IgD-negative memory B cell (primary cell): ENCODE data around the gene TRIM36. TPM values are rescaled to one million over a fixed set of nuclear protein-coding genes. Genes with fewer than 3 reads are reported as not detected.
A peak's percentile ranks its signal among the peaks of the same experiment; 100 is the strongest.

Experiments used
- H3K27ac Mint-ChIP-seq, 3 donors: one replicate each; pipeline ENCODE4 v1.8.0; 2020 to 2022; ENCODE audit warnings: mild to moderate bottlenecking in 3 of 3, mixed read lengths in 3 of 3, moderate library complexity in 1 of 3
- H3K27me3 Mint-ChIP-seq: one replicate; pipeline ENCODE4 v1.8.0; 2021; ENCODE audit warnings: mixed read lengths
- H3K36me3 Mint-ChIP-seq: one replicate; pipeline ENCODE4 v1.8.0; 2020; ENCODE audit warnings: mild to moderate bottlenecking, mixed read lengths
- H3K4me1 Mint-ChIP-seq, 3 donors: one replicate each; pipeline ENCODE4 v1.8.0; 2020 to 2022; ENCODE audit warnings: mixed read lengths in 3 of 3, mild to moderate bottlenecking in 1 of 3
- H3K4me3 Mint-ChIP-seq, 4 donors: one replicate each; pipeline ENCODE4 v1.8.0; 2020 to 2022; ENCODE audit warnings: mild to moderate bottlenecking in 4 of 4, mixed read lengths in 4 of 4, moderate library complexity in 3 of 4
- H3K9me3 Mint-ChIP-seq, 3 donors: one replicate each; pipeline ENCODE4 v1.8.0; 2020 to 2021; ENCODE audit warnings: mixed read lengths in 3 of 3, mild to moderate bottlenecking in 1 of 3
- polyA plus RNA-seq: library from polyadenylated mRNA; unstranded; fragments of 300-500 nt; fragmentation: Illumina TruSeq; gene quantifications from one replicate; pipeline ENCODE4 v1.2.3, GENCODE V29; 2021

TRIM36 gene
- polyA plus RNA-seq, 1 donor from 2014 or later, result not detected

- Mint-ChIP-seq H3K4me1 (peaks cover 2 to 19% (median 6%) of the 10 kb centered on the region in 3 donors), H3K36me3 (peaks cover 2% of the 10 kb centered on the region), H3K4me3 (peak overlapping the region; percentile 79 to 95 (median 85)), H3K27ac (peak overlapping the region in 1 of 3 donors; percentile 62), H3K27me3 (peaks cover 44% of the 10 kb centered on the region), H3K9me3 (peaks cover 2 to 3% (median 2%) of the 10 kb centered on the region in 3 donors)
Observed at GRCh38 chr5:115179394-115180164, 9.9 kb upstream of the TRIM36 start.

DNA sequence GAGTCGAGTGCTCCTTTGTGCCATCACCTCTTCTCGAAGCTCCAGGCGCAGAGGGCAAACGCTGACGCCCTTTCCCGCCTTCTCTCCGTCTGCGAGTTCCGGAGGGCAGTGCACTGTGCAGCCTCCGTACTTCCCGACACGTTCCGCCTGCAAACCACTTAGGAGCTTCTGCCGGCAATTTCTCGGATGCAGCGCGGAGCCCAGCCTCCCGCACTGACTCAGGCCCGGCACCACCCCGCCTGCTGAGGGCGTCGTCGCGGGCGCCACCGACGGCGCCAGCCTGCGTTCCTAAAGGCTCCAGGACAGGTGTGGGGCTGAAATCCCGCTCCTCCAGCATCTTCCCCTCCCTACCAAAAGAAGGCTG, 9.3 kb upstream of the TRIM36 start:
- peaks cover 2 to 19% (median 5%) of the 10 kb centered on the region in 3 donors for H3K4me1 Mint-ChIP-seq
- peaks cover 0 to 2% (median under 1%) of the 10 kb centered on the region in 3 donors for H3K9me3 Mint-ChIP-seq
- peak overlapping the region in 1 of 3 donors; percentile 73 for H3K27ac Mint-ChIP-seq
- peaks cover 2% of the 10 kb centered on the region for H3K36me3 Mint-ChIP-seq
- peak overlapping the region; percentile 17 to 80 (median 62) for H3K4me3 Mint-ChIP-seq
- H3K27me3 Mint-ChIP-seq, result peaks cover 45% of the 10 kb centered on the region

DNA sequence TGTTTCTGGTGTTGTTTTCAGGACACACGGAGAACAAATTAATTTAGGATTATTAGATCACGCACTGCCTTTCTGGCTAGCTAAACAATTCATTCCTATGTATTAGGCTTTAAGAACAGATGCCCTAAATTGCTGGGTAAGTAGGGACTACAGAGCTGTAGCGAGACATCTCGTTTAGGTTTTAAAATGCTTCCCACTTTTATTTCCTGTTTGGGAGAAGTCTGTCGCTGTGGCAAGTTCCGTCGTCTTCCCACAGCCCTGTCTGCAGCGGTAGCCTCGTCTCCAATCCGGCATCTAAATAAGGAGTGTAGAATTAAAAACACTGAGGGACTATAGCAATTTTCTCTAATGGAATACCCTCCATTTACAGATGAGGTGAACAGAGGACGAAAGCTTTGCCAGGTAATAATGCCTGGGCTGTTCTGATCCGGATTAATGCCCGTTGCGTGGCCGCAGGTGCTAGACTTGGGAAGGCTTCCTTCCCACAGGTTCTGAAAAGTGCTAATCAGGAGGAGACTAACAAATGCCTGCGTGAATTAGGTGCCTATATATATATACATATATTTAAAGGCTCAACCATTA, 1.3 kb upstream of the TRIM36 start:
- H3K36me3 Mint-ChIP-seq, result no peaks in the 10 kb centered on the region
- peaks cover 3 to 8% (median 8%) of the 10 kb centered on the region in 3 donors for H3K9me3 Mint-ChIP-seq
- peaks cover 7 to 10% (median 9%) of the 10 kb centered on the region in 3 donors for H3K4me1 Mint-ChIP-seq
- H3K27me3 Mint-ChIP-seq, result peaks cover 36% of the 10 kb centered on the region
- peak overlapping the region; percentile 77 to 95 (median 89) for H3K4me3 Mint-ChIP-seq
- peak overlapping the region in 1 of 3 donors; percentile 66 for H3K27ac Mint-ChIP-seq

DNA sequence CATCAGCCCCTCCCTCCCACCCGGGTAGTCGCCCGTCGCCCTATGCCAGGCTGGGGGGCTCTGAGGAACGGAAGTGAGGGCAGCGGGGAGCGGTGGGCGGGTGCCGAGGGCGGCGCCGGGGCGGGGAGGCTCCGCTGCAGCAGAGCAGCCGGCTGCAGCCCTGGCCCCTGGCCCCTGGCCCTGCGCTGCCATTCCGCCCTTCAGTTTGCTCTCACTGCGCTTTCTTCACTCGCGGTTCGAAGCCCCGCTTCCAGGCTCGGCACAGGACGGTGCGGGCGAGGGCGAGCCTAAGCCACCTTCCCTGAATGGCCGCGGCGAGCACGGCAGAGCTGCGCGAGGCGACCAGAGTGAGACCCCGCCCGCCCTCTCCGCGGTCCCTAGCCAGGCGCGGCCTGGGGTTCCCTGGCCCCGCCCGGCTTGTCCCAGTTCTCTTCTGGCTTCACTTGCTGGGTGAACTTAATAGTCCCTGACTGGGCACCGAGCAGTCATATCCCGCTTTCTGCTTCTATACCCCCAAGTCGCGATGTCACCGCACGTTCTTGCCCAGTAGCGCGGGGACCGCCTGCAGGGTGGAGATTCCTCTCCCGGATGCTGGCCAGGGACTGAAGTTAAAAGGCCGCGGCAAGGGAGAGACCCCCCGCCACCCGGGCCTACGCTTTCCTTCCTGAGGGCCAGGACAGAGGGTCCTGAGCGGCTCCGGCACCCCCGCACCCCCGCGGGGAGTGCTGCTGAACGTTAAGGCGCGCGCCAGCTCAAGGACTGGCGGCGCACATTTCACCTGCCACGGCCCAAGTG, 623 bp upstream of the TRIM36 start:
- H3K9me3 Mint-ChIP-seq, result peaks cover 3 to 8% (median 8%) of the 10 kb centered on the region in 3 donors
- peaks cover 7 to 10% (median 9%) of the 10 kb centered on the region in 3 donors for H3K4me1 Mint-ChIP-seq
- no peaks in the 10 kb centered on the region for H3K36me3 Mint-ChIP-seq
- peaks cover 36% of the 10 kb centered on the region for H3K27me3 Mint-ChIP-seq
- H3K4me3 Mint-ChIP-seq, result peak overlapping the region; percentile 86 to 95 (median 90)
- peak overlapping the region in 1 of 3 donors; percentile 66 for H3K27ac Mint-ChIP-seq

- Mint-ChIP-seq H3K27me3 (peaks cover 28% of the 10 kb centered on the region), H3K4me1 (peaks cover 7 to 10% (median 9%) of the 10 kb centered on the region in 3 donors), H3K27ac (peak overlapping the region in 2 of 3 donors; percentile 23 to 58), H3K9me3 (peaks cover 5 to 15% (median 8%) of the 10 kb centered on the region in 3 donors), H3K4me3 (peak overlapping the region; percentile 86 to 93 (median 90)), H3K36me3 (no peaks in the 10 kb centered on the region)
Observed at GRCh38 chr5:115168829-115169486, 750 bp downstream of the TRIM36 start.

DNA sequence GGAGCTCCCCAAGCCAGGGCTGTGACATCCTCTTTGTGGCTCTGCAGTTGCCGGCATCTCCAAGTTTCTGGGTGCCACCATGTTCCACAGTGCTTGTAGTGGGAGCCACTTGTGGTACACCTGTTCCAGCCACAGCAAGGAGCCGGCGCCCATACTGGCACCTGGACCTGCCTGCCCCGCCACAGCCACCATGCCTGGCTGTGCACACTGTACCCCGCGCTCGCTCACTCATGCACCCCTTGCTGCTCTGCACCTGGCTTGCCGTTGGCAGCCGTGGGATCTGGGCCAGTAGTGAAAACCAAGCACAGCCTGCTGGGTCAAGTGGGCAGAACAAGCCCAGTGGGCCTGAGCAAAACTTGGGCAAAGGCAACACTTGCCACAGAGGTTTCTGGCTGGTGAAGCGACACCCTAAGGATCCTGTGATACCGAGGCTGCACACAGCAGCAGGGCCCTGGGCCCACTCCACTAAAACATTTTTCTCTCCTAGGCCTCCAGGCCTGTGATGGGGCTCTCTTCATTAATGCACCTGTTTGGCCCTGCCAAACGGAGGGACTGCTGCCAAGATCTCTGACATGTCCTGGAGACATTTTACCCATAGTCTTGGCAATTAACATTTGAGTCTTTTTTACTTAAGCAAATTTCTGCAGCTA, 2.8 kb downstream of the TRIM36 start:
- Mint-ChIP-seq H3K27ac (no peak overlapping the region), H3K36me3 (peaks cover 1% of the 10 kb centered on the region), H3K4me3 (peak overlapping the region in 1 of 4 donors; percentile 13)

DNA sequence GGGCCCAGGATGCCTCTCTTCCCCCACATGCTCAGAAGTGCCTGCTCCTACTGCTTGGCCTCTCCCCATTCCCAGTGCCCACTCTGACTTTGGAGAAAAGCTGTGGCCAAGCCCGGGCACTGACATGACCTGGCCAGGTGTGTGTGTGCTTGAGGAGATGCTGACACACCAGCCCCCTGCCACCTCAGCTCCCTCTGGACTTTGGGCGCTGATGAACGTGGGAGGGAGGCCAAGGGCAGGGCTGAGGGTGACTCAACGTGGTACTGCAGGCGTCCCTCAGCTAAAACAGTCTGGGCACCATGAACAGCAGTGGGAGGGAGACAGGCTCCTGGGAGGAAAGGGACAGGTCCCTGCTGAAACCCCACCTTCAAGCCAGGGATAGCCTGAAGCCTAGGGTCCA, 3.9 kb downstream of the TRIM36 start:
- peaks cover 9% of the 10 kb centered on the region for H3K27me3 Mint-ChIP-seq
- peaks cover 2% of the 10 kb centered on the region for H3K36me3 Mint-ChIP-seq
- H3K4me3 Mint-ChIP-seq, result no peak overlapping the region
- H3K9me3 Mint-ChIP-seq, result peaks cover 5 to 15% (median 8%) of the 10 kb centered on the region in 3 donors
- H3K27ac Mint-ChIP-seq, result no peak overlapping the region
- H3K4me1 Mint-ChIP-seq, result peaks cover 2 to 7% (median 4%) of the 10 kb centered on the region in 3 donors

More for the DNA sequence above, 2.8 kb downstream of the TRIM36 start:
- peaks cover 7 to 10% (median 9%) of the 10 kb centered on the region in 3 donors for H3K4me1 Mint-ChIP-seq
- peaks cover 5 to 15% (median 8%) of the 10 kb centered on the region in 3 donors for H3K9me3 Mint-ChIP-seq
- H3K27me3 Mint-ChIP-seq, result peaks cover 15% of the 10 kb centered on the region

GRCh38 chr5:115160975-115161475, 8.7 kb downstream of the TRIM36 start:
- H3K27ac Mint-ChIP-seq, result no peak overlapping the region
- H3K4me3 Mint-ChIP-seq, result no peak overlapping the region

DNA sequence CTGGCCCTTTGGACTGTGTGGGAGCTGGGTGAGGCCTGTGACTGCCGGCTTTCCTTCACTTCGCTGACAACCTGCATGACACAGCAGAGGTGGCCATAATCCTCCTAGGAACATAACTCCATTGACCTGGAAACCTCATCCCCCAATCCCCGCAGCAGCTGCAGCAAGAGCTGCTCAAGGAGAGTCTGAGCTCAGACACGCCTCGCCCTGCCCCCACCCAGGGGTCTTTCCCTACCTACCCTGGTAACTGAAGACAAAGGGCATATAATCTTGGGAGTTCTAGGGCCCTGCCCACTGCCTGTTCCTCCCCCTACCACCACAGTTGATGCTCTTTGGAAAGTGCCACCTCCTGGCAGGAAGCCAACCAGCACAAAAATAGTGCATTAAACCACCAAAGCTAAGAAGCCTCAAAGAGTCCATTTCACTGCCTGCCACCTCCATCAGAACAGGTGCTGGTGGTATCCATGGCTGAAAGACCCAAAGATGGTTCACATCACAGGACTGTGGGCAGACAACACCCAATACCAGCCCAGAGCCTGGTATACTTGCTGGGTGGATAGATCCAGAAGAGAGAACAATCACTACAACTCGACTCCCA, 18.4 kb downstream of the TRIM36 start:
- Mint-ChIP-seq H3K27me3 (peaks cover 10% of the 10 kb centered on the region), H3K36me3 (peaks cover 2% of the 10 kb centered on the region), H3K9me3 (peaks cover 9 to 15% (median 14%) of the 10 kb centered on the region in 3 donors)

More at GRCh38 chr5:115160975-115161475, 8.7 kb downstream of the TRIM36 start:
- H3K36me3 Mint-ChIP-seq, result peaks cover 2% of the 10 kb centered on the region
- H3K27me3 Mint-ChIP-seq, result peaks cover 3% of the 10 kb centered on the region
- H3K4me1 Mint-ChIP-seq, result no peaks in the 10 kb centered on the region
- peaks cover 0 to 8% (median 1%) of the 10 kb centered on the region in 3 donors for H3K9me3 Mint-ChIP-seq

GRCh38 chr5:115150512-115150911, 19.2 kb downstream of the TRIM36 start:
- no peak overlapping the region for H3K27ac Mint-ChIP-seq
- peaks cover 8% of the 10 kb centered on the region for H3K27me3 Mint-ChIP-seq
- H3K9me3 Mint-ChIP-seq, result peaks cover 9 to 15% (median 14%) of the 10 kb centered on the region in 3 donors
- no peaks in the 10 kb centered on the region for H3K4me1 Mint-ChIP-seq
- H3K4me3 Mint-ChIP-seq, result no peak overlapping the region
- H3K36me3 Mint-ChIP-seq, result peaks cover 2% of the 10 kb centered on the region

More for the DNA sequence above, 18.4 kb downstream of the TRIM36 start:
- no peak overlapping the region for H3K27ac Mint-ChIP-seq
- no peaks in the 10 kb centered on the region for H3K4me1 Mint-ChIP-seq
- H3K4me3 Mint-ChIP-seq, result no peak overlapping the region

DNA sequence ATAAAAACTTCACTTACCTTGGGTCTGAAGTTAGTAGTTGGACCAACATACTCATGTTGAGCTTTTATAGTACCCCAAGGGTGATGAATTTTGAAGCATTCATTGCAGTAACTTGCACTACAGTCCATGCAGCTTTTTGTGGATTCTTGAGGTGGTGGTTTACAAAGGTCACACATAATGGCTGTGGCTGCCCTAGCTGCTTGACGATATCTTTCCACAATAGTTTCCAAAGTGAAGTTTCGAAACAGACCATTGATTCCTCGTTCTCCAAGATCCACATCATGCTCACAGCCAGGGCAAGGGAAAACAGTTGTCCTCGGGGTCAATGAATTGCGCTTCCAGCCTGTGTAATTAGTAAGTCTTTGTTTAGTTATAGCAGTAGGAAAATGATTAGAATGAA, 22.7 kb downstream of the TRIM36 start:
- H3K4me3 Mint-ChIP-seq, result no peak overlapping the region
- no peaks in the 10 kb centered on the region for H3K4me1 Mint-ChIP-seq
- peaks cover 2 to 5% (median 4%) of the 10 kb centered on the region in 3 donors for H3K9me3 Mint-ChIP-seq
- H3K36me3 Mint-ChIP-seq, result no peaks in the 10 kb centered on the region
- H3K27ac Mint-ChIP-seq, result no peak overlapping the region
- H3K27me3 Mint-ChIP-seq, result peaks cover 2% of the 10 kb centered on the region

DNA sequence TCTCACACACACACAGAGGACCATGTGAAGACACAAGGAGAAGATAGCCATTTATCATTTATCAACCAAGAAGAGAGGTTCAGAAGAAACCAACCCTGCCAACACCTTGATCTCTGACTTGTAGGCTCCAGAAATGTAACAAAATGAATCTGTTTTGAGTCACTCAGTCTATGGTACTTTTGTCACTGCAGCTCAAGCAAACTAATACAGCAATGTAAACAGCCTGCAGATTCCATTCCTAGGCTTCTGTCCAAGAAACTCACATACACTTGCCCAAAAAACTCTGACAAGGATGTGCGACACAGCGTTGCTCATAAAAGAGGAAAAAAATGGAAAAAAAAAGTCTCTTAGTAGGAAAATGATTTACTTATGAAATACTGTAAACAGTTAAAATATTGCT, 33.4 kb downstream of the TRIM36 start:
- H3K9me3 Mint-ChIP-seq, result no peaks in the 10 kb centered on the region
- no peak overlapping the region for H3K4me3 Mint-ChIP-seq
- no peak overlapping the region for H3K27ac Mint-ChIP-seq
- H3K4me1 Mint-ChIP-seq, result peaks cover 0 to 2% (median 0%) of the 10 kb centered on the region in 3 donors
- peaks cover 6% of the 10 kb centered on the region for H3K27me3 Mint-ChIP-seq
- H3K36me3 Mint-ChIP-seq, result no peaks in the 10 kb centered on the region

GRCh38 chr5:115132465-115132864, 37.2 kb downstream of the TRIM36 start:
- Mint-ChIP-seq H3K36me3 (no peaks in the 10 kb centered on the region), H3K4me3 (peak overlapping the region in 1 of 4 donors; percentile 20), H3K27me3 (peaks cover 6% of the 10 kb centered on the region), H3K27ac (no peak overlapping the region), H3K9me3 (no peaks in the 10 kb centered on the region), H3K4me1 (peaks cover 0 to 2% (median 0%) of the 10 kb centered on the region in 3 donors)
